Tibial nerve (tissue), 4 donors: ENCODE results near the gene SDHAF2.

Source experiments
- EP300 ChIP-seq, 2 donors: sonication (generic); formaldehyde crosslinking; IDR thresholded peaks; one replicate each; pipeline ENCODE4 v1.6.1; 2017; ENCODE audit warnings: antibody characterized with exemption in 2 of 2, mild to moderate bottlenecking in 1 of 2
- POLR2A ChIP-seq, 2 donors: fragments of 450-650 bp; IDR thresholded peaks; one replicate each; pipeline ENCODE4 v1.6.1; 2017; ENCODE audit warnings: antibody characterized with exemption in 2 of 2, mild to moderate bottlenecking in 2 of 2, moderate library complexity in 2 of 2
- TF ChIP-seq, protein P1 (sequence below), 5 experiments: fragments of 200-600 bp in 3 of 5; fragments of 450-650 bp in 2 of 5; sonication (generic) in 3 of 5; IDR thresholded peaks; one replicate each; pipeline ENCODE4 v1.5.1; 2016 to 2019; ENCODE audit warnings: antibody characterized with exemption in 5 of 5, mild to moderate bottlenecking in 3 of 5, moderate library complexity in 2 of 5

DNA sequence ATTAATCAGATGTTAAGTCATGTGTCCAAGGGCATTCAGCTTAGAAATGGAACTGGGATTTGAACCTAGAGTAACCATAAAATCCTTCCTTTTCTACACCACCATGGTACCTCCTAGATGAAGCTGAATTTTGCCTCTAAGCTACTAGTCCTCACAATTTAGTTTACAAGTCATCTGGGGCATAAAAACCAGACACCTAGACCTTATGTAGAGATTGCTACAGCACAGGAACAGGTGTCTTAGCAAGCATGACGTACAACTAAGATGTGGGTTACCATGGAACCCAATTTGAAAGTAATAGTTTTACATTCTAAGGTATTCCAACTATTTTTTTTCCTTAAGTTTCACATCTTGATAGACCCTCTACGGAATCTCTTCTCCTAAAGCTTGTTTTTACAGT is 28.4 kb upstream of the SDHAF2 start:
- TF ChIP-seq POLR2A (IDR thresholded peaks at IDR 0.05): no peak
- TF ChIP-seq, protein P1, sequence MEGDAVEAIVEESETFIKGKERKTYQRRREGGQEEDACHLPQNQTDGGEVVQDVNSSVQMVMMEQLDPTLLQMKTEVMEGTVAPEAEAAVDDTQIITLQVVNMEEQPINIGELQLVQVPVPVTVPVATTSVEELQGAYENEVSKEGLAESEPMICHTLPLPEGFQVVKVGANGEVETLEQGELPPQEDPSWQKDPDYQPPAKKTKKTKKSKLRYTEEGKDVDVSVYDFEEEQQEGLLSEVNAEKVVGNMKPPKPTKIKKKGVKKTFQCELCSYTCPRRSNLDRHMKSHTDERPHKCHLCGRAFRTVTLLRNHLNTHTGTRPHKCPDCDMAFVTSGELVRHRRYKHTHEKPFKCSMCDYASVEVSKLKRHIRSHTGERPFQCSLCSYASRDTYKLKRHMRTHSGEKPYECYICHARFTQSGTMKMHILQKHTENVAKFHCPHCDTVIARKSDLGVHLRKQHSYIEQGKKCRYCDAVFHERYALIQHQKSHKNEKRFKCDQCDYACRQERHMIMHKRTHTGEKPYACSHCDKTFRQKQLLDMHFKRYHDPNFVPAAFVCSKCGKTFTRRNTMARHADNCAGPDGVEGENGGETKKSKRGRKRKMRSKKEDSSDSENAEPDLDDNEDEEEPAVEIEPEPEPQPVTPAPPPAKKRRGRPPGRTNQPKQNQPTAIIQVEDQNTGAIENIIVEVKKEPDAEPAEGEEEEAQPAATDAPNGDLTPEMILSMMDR (IDR thresholded peaks at IDR 0.05): no peak
- TF ChIP-seq EP300 (IDR thresholded peaks at IDR 0.05): no peak
